CD4-positive, alpha-beta T cell (primary cell): ENCODE measurements around the gene TEDC2. TPM values are rescaled to one million over a fixed set of nuclear protein-coding genes. Genes with fewer than 3 reads are reported as not detected.

Experiments used
- ATAC-seq: fragments of 200-7000 bp; cut with Tn5 transposase; one replicate; pipeline ENCODE4 v1.10.0; 2022; ENCODE audit warnings: mild to moderate bottlenecking; ENCODE audit not compliant: poor library complexity
- CTCF ChIA-PET: fragments of 350-600 bp; sonication (Branson Sonifier 250); formaldehyde crosslinking; loops from one replicate; lab custom pipeline; 2021; ENCODE audit warnings: antibody characterized with exemption, inconsistent platforms; lab: Charles Lee
- POLR2A ChIA-PET: fragments of 350-600 bp; sonication (Branson Sonifier 250); formaldehyde crosslinking; loops from one replicate; lab custom pipeline; 2021; ENCODE audit warnings: antibody characterized with exemption, inconsistent platforms; lab: Charles Lee
- DNase-seq, 14 experiments: peaks; one replicate each; pipeline ENCODE4 v3.0.0-alpha.2; 2013 to 2020; ENCODE audit warnings: mixed read lengths in 2 of 14
- H3K27ac ChIP-seq, 2 donors: one replicate each; pipeline versions ENCODE4 v1.5.1 to v1.7.0; 2013; ENCODE audit warnings: low read length in 2 of 2, low read depth in 1 of 2, mild to moderate bottlenecking in 1 of 2
- H3K27me3 ChIP-seq, 2 experiments: 1 replicate in 1 of 2; 2 replicates in 1 of 2; pipeline versions ENCODE4 v1.6.1 to v1.7.0; 2013; ENCODE audit warnings: low read length in 2 of 2, control low read depth in 1 of 2, mild to moderate bottlenecking in 1 of 2, moderate library complexity in 1 of 2; ENCODE audit not compliant: insufficient read depth in 2 of 2, control insufficient read depth in 1 of 2
- H3K36me3 ChIP-seq: one replicate; pipeline ENCODE4 v1.6.1; 2013; ENCODE audit warnings: low read length, control low read depth; ENCODE audit not compliant: insufficient read depth
- H3K4me1 ChIP-seq: one replicate; pipeline ENCODE4 v1.6.1; 2013; ENCODE audit warnings: low read length, control low read depth; ENCODE audit not compliant: insufficient read depth
- H3K4me3 ChIP-seq: one replicate; pipeline ENCODE4 v1.5.1; 2013; ENCODE audit warnings: mild to moderate bottlenecking, low read length, moderate library complexity
- H3K9me3 ChIP-seq, 2 experiments: 1 replicate in 1 of 2; 2 replicates in 1 of 2; pipeline versions ENCODE4 v1.6.1 to v1.7.0; 2013; ENCODE audit warnings: low read length in 2 of 2, mild to moderate bottlenecking in 2 of 2, control low read depth in 1 of 2, moderate library complexity in 1 of 2; ENCODE audit not compliant: control insufficient read depth in 1 of 2, insufficient read depth in 1 of 2
- H3K27ac Mint-ChIP-seq: one replicate; pipeline ENCODE4 v1.8.0; 2020; ENCODE audit warnings: mixed read lengths
- H3K27me3 Mint-ChIP-seq: one replicate; pipeline ENCODE4 v1.8.0; 2021; ENCODE audit warnings: mixed read lengths
- H3K36me3 Mint-ChIP-seq: one replicate; pipeline ENCODE4 v1.8.0; 2021; ENCODE audit warnings: low read depth, mixed read lengths
- H3K4me1 Mint-ChIP-seq: one replicate; pipeline ENCODE4 v1.8.0; 2021; ENCODE audit warnings: low read depth, mixed read lengths
- H3K4me3 Mint-ChIP-seq: one replicate; pipeline ENCODE4 v1.8.0; 2020; ENCODE audit warnings: mild to moderate bottlenecking, mixed read lengths
- H3K9me3 Mint-ChIP-seq: one replicate; pipeline ENCODE4 v1.8.0; 2020; ENCODE audit warnings: mixed read lengths
- CTCF ChIP-seq: fragments of 200-600 bp; IDR thresholded peaks from one replicate; pipeline ENCODE4 v1.8.0; 2022; ENCODE audit warnings: antibody characterized with exemption, mild to moderate bottlenecking
- intact Hi-C, 2 experiments: fragments of 100-400 bp; cut with DNase I in 1 of 2; cut with micrococcal nuclease in 1 of 2; formaldehyde crosslinking; loops; one replicate each; pipeline versions ENCODE4 v1.15.1 to v1.9.0; 2023 to 2025; cut with DNase I, micrococcal nuclease
- total RNA-seq, 174 experiments: library from RNA in 2 of 174; stranded (reverse) in 2 of 174; gene quantifications; one replicate each; pipeline ENCODE4 v1.2.3 and lab custom pipeline; 2021 to 2026

Gene TEDC2
- total RNA-seq, 2 experiments from 2014 or later, result 0.17 to 0.27 TPM

GRCh38 chr16:2460916-2461315 is 1.0 kb downstream of the TEDC2 start:
- no peak overlapping the region for H3K27ac Mint-ChIP-seq
- Histone ChIP-seq H3K36me3 (no peaks in the 10 kb centered on the region), H3K9me3 (no peaks in the 10 kb centered on the region), H3K27me3 (no peaks in the 10 kb centered on the region), H3K27ac (no peak overlapping the region), H3K4me3 (no peak overlapping the region), H3K4me1 (peaks cover 21% of the 10 kb centered on the region)
- ChIA-PET POLR2A (interaction anchor here (1.1 to 2.9 kb wide), 4 partner anchors 8 to 496 kb away, joined by 3 to 9 read pairs (median 4); partner anchors contain the start of genes NTN3, RPS2 and TBC1D24), CTCF (no interaction called here)
- peaks cover 5% of the 10 kb centered on the region for H3K4me1 Mint-ChIP-seq
- H3K36me3 Mint-ChIP-seq, result no peaks in the 10 kb centered on the region
- DNase-seq (no peak), ATAC-seq (no peak)
- no peak for TF ChIP-seq CTCF
- no peaks in the 10 kb centered on the region for H3K9me3 Mint-ChIP-seq
- H3K4me3 Mint-ChIP-seq, result no peak overlapping the region
- H3K27me3 Mint-ChIP-seq, result peaks cover 4% of the 10 kb centered on the region
- intact Hi-C loops, result loop anchor here in 1 of 2 experiments (2.0 kb wide), 1 partner anchor 32 kb away; the partner anchor contains the start of gene CCNF

GRCh38 chr16:2462031-2462866 is 2.3 kb downstream of the TEDC2 start:
- no peak for ATAC-seq
- ChIA-PET POLR2A (interaction anchor here (2.9 kb wide), 1 partner anchor 12 kb away, joined by 9 read pairs; the partner anchor contains the start of gene TBC1D24), CTCF (no interaction called here)
- intact Hi-C loops, result no loop called here
- no peak overlapping the region for H3K4me3 ChIP-seq
- H3K27ac ChIP-seq, result no peak overlapping the region
- H3K4me3 Mint-ChIP-seq, result no peak overlapping the region
- peaks cover 23% of the 10 kb centered on the region for H3K4me1 ChIP-seq
- H3K27me3 ChIP-seq, result peaks cover 0 to 4% of the 10 kb centered on the region in 2 experiments
- H3K4me1 Mint-ChIP-seq, result peaks cover 5% of the 10 kb centered on the region
- H3K36me3 ChIP-seq, result no peaks in the 10 kb centered on the region
- TF ChIP-seq CTCF, result no peak
- no peaks in the 10 kb centered on the region for H3K36me3 Mint-ChIP-seq
- no peak overlapping the region for H3K27ac Mint-ChIP-seq
- H3K27me3 Mint-ChIP-seq, result peaks cover 10% of the 10 kb centered on the region
- no peak for DNase-seq
- no peaks in the 10 kb centered on the region for H3K9me3 ChIP-seq
- no peaks in the 10 kb centered on the region for H3K9me3 Mint-ChIP-seq

- DNase-seq (no peak), ATAC-seq (no peak)
- Histone ChIP-seq H3K36me3 (no peaks in the 10 kb centered on the region), H3K4me3 (no peak overlapping the region), H3K27ac (no peak overlapping the region), H3K4me1 (peaks cover 30% of the 10 kb centered on the region), H3K27me3 (peaks cover 13 to 19% of the 10 kb centered on the region in 2 experiments), H3K9me3 (no peaks in the 10 kb centered on the region)
- H3K4me3 Mint-ChIP-seq, result no peak overlapping the region
- H3K4me1 Mint-ChIP-seq, result peaks cover 4% of the 10 kb centered on the region
- H3K36me3 Mint-ChIP-seq, result no peaks in the 10 kb centered on the region
- H3K27me3 Mint-ChIP-seq, result peaks cover 18% of the 10 kb centered on the region
- H3K27ac Mint-ChIP-seq, result no peak overlapping the region
- CTCF ChIA-PET, result no interaction called here
- POLR2A ChIA-PET, result no interaction called here
- TF ChIP-seq CTCF, result no peak
- intact Hi-C loops, result no loop called here
- no peaks in the 10 kb centered on the region for H3K9me3 Mint-ChIP-seq
Observed at GRCh38 chr16:2464333-2464732, 4.4 kb downstream of the TEDC2 start.
